Thyroid gland (tissue), 4 donors: ENCODE data around the gene PRPF8. TPM values are rescaled to one million over a fixed set of nuclear protein-coding genes. Genes with fewer than 3 reads are reported as not detected.

Experiments used
- DNase-seq, 2 donors: peaks; one replicate each; pipeline ENCODE4 v3.0.0-alpha.2; 2019
- H3K27ac ChIP-seq, 3 donors: fragments of 200-600 bp; sonication (generic); 1 replicate in 2 of 3; 2 replicates in 1 of 3; pipeline ENCODE4 v1.5.1; 2016 to 2019; ENCODE audit warnings: mild to moderate bottlenecking in 1 of 3, moderate library complexity in 1 of 3
- H3K27me3 ChIP-seq: fragments of 200-600 bp; sonication (generic); one replicate; pipeline ENCODE4 v1.5.1; 2019
- H3K36me3 ChIP-seq, 2 donors: fragments of 200-600 bp; sonication (generic); one replicate each; pipeline ENCODE4 v1.5.1; 2016 to 2019
- H3K4me1 ChIP-seq, 2 donors: fragments of 200-600 bp; sonication (generic); one replicate each; pipeline ENCODE4 v1.5.1; 2017 to 2019
- H3K4me3 ChIP-seq, 3 donors: fragments of 200-600 bp; sonication (generic); replicated peaks in 1 of 3; 1 replicate in 2 of 3; 2 replicates in 1 of 3; pipeline ENCODE4 v1.5.1; 2016; ENCODE audit warnings: mild to moderate bottlenecking in 1 of 3
- H3K9me3 ChIP-seq: fragments of 200-600 bp; sonication (generic); one replicate; pipeline ENCODE4 v1.5.1; 2017
- POLR2A ChIP-seq, 2 donors: fragments of 450-650 bp; IDR thresholded peaks; one replicate each; pipeline ENCODE4 v1.6.1; 2017; ENCODE audit warnings: antibody characterized with exemption in 2 of 2, mild to moderate bottlenecking in 2 of 2, moderate library complexity in 1 of 2
- WGBS, 2 donors: methylation state at CpG; one replicate each; pipeline ENCODE4 v1.1.5; 2017; 5-methylcytosine and 5-hydroxymethylcytosine counted together
- intact Hi-C: fragments of 100-400 bp; cut with DNase I; formaldehyde crosslinking; loops from one replicate; pipeline ENCODE4 v1.15.1; 2023
- total RNA-seq, 4 donors: library from RNA; depleted of rRNA; stranded (reverse); fragments of >200 nt; gene quantifications; one replicate each; pipeline ENCODE4 v1.2.3, GENCODE V29; 2016
- TF ChIP-seq, protein P1 (sequence below), 6 experiments: fragments of 200-600 bp in 3 of 6; fragments of 450-650 bp in 3 of 6; sonication (generic) in 3 of 6; IDR thresholded peaks; one replicate each; pipeline ENCODE4 v1.5.1; 2016 to 2019; ENCODE audit warnings: antibody characterized with exemption in 6 of 6, mild to moderate bottlenecking in 2 of 6, inconsistent platforms in 1 of 6, moderate library complexity in 1 of 6

The PRPF8 gene
- total RNA-seq, 4 donors from 2014 or later, result 181 to 256 (median 242) TPM

DNA sequence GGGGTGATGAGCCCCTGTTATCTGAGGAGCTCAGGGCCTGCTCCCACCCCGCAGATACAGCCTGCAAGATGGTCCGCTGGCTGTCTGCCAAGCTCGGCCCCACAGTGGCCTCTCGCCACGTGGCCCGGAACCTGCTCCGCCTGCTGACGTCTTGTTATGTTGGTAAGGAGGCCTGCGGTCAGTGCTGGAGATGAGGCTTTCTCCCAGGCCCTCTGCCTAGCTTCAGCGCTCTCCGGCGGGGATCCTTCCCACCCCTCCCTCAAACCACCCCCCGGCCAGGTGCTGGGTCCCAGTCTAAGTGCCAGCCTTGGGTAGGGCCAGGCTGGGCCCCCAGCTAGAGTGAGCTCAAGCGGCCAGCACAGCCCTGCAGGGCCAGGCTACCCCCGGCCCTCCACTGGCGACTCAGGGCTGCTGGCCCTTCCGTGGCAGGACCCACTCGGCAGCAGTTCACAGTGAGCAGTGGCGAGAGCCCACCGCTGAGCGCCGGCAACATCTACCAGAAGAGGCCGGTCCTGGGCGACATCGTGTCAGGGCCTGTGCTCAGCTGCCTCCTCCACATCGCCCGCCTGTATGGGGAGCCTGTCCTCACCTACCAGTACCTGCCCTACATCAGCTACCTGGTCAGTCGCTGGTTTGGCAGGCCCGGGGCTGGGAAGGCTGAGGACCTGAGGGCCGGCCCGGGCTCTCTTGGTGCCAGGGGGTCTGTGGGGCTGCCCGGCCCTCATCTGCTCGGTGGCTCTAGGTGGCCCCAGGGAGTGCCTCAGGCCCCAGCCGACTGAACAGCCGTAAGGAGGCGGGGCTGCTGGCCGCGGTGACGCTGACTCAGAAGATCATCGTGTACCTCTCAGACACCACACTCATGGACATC lies 45.9 kb upstream of the PRPF8 start:
- TF ChIP-seq POLR2A (IDR thresholded peaks at IDR 0.05), result no peak
- TF ChIP-seq, protein P1, sequence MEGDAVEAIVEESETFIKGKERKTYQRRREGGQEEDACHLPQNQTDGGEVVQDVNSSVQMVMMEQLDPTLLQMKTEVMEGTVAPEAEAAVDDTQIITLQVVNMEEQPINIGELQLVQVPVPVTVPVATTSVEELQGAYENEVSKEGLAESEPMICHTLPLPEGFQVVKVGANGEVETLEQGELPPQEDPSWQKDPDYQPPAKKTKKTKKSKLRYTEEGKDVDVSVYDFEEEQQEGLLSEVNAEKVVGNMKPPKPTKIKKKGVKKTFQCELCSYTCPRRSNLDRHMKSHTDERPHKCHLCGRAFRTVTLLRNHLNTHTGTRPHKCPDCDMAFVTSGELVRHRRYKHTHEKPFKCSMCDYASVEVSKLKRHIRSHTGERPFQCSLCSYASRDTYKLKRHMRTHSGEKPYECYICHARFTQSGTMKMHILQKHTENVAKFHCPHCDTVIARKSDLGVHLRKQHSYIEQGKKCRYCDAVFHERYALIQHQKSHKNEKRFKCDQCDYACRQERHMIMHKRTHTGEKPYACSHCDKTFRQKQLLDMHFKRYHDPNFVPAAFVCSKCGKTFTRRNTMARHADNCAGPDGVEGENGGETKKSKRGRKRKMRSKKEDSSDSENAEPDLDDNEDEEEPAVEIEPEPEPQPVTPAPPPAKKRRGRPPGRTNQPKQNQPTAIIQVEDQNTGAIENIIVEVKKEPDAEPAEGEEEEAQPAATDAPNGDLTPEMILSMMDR (IDR thresholded peaks at IDR 0.05), result no peak
- peak overlapping the region; percentile 39 to 76 (median 61) for H3K27ac ChIP-seq
- no peaks in the 10 kb centered on the region for H3K9me3 ChIP-seq
- peaks cover 16 to 29% of the 10 kb centered on the region in 2 donors for H3K36me3 ChIP-seq
- no peaks in the 10 kb centered on the region for H3K27me3 ChIP-seq
- DNase-seq, result peak; percentile 53 to 54
- H3K4me1 ChIP-seq, result peaks cover 0 to 9% of the 10 kb centered on the region in 2 donors
- WGBS, 2 donors, result 80 to 90% methylated on average over 2 to 13 of the region's 40 CpGs
- intact Hi-C loops, result no loop called here
- no peak overlapping the region for H3K4me3 ChIP-seq

DNA sequence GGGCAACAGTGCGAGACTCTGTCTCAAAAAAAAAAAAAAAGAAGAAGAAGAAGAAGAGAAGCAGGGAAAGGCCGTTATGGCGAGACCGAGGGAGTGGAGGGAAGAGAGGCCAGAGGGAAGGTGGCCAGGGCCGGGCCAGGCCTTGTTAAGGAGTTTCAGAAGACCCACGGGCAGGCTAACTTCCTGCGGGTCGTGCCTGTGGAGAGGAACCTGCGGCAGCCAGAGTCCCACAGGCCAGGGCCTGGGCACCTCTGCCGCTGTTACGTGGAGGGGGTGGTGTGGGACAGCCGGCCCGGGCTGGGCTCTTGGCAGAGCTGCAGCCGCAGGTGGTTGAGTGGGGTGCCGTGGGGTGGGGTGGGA lies 45.3 kb upstream of the PRPF8 start:
- H3K4me1 ChIP-seq, result peaks cover 6 to 15% of the 10 kb centered on the region in 2 donors
- H3K4me3 ChIP-seq, result no peak overlapping the region
- H3K27ac ChIP-seq, result peak overlapping the region in 2 of 3 donors; percentile 61 to 76
- no peak for DNase-seq
- intact Hi-C loops, result loop anchor here (5.0 kb wide), 1 partner anchor 57 kb away; no protein-coding TSS in a partner anchor
- peaks cover 16 to 29% of the 10 kb centered on the region in 2 donors for H3K36me3 ChIP-seq
- TF ChIP-seq, protein P1 (IDR thresholded peaks at IDR 0.05), result no peak
- no peak for TF ChIP-seq POLR2A (IDR thresholded peaks at IDR 0.05)
- no peaks in the 10 kb centered on the region for H3K9me3 ChIP-seq
- WGBS, 2 donors, result 68 to 69% methylated on average over 12 to 13 of the region's 15 CpGs
- no peaks in the 10 kb centered on the region for H3K27me3 ChIP-seq

DNA sequence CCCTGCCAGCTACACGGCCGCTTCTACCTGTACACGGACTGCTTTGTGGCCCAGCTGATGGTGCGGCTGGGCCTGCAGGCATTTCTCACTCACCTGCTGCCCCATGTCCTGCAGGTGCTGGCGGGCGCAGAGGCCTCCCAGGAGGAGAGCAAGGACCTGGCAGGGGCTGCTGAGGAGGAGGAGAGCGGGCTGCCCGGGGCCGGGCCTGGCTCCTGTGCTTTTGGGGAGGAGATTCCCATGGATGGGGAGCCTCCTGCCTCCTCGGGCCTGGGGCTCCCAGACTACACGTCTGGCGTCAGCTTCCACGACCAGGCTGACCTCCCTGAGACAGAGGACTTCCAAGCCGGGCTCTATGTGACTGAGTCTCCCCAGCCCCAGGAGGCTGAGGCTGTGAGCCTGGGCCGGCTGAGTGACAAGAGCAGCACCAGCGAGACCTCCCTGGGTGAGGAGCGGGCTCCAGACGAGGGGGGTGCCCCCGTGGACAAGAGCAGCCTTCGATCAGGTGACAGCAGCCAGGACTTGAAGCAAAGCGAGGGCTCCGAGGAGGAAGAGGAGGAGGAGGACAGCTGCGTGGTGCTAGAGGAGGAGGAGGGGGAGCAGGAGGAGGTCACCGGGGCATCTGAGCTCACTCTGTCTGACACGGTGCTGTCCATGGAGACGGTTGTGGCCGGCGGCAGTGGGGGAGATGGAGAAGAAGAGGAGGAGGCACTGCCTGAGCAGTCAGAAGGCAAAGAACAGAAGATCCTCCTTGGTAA lies 43.4 kb upstream of the PRPF8 start:
- no peak for DNase-seq
- H3K36me3 ChIP-seq, result peaks cover 13 to 21% of the 10 kb centered on the region in 2 donors
- TF ChIP-seq, protein P1 (IDR thresholded peaks at IDR 0.05), result no peak
- TF ChIP-seq POLR2A (IDR thresholded peaks at IDR 0.05), result no peak
- H3K27me3 ChIP-seq, result no peaks in the 10 kb centered on the region
- 88 to 93% methylated on average over 24 to 26 of the region's 28 CpGs for WGBS, 2 donors
- H3K9me3 ChIP-seq, result no peaks in the 10 kb centered on the region
- H3K4me3 ChIP-seq, result no peak overlapping the region
- peaks cover 14 to 25% of the 10 kb centered on the region in 2 donors for H3K4me1 ChIP-seq
- intact Hi-C loops, result loop anchor here (5.0 kb wide), 1 partner anchor 59 kb away; no protein-coding TSS in a partner anchor
- no peak overlapping the region for H3K27ac ChIP-seq

DNA sequence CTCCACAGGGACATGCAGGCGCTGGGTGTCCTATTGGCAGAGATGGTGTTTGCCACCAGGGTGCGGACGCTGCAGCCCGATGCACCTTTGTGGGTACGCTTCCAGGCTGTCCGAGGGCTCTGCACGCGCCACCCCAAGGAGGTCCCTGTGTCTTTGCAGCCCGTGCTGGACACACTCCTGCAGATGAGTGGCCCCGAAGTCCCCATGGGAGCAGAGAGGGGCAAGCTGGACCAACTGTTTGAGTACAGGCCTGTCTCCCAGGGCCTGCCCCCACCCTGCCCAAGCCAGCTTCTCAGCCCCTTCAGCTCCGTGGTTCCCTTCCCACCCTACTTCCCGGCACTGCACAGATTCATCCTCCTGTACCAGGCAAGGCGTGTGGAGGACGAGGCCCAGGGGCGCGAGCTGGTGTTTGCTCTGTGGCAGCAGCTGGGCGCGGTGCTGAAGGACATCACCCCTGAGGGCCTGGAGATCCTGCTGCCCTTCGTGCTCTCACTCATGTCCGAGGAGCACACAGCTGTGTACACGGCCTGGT lies 42.7 kb upstream of the PRPF8 start:
- TF ChIP-seq, protein P1 (IDR thresholded peaks at IDR 0.05), result no peak
- TF ChIP-seq POLR2A (IDR thresholded peaks at IDR 0.05), result no peak
- peaks cover 9 to 14% of the 10 kb centered on the region in 2 donors for H3K36me3 ChIP-seq
- no peaks in the 10 kb centered on the region for H3K9me3 ChIP-seq
- no peaks in the 10 kb centered on the region for H3K27me3 ChIP-seq
- intact Hi-C loops, result loop anchor here (5.0 kb wide), 1 partner anchor 60 kb away; no protein-coding TSS in a partner anchor
- H3K4me3 ChIP-seq, result no peak overlapping the region
- 87 to 89% methylated on average over 14 of the region's 21 CpGs for WGBS, 2 donors
- H3K27ac ChIP-seq, result no peak overlapping the region
- no peak for DNase-seq
- peaks cover 14 to 25% of the 10 kb centered on the region in 2 donors for H3K4me1 ChIP-seq
